Stimulated activated CD4-positive, alpha-beta T cell treated with anti-CD3 and anti-CD28 coated beads, Interleukin-4, amount 100 ng/mL, for 24 hours (primary cell): ENCODE results near the gene MGLL.
A peak's percentile ranks its signal among the peaks of the same experiment; 100 is the strongest.
"Not testable (repeated sequence)": the region's sequence is repeated elsewhere in the genome, so short reads cannot be mapped to it uniquely, and the experiment has no call there.

Experiments used
- DNase-seq: peaks from one replicate; pipeline ENCODE4 v3.0.0-alpha.2; 2020

The MGLL gene

GRCh38 chr3:127670761-127671522 is 151.4 kb downstream of the MGLL start:
- DNase-seq: no peak

GRCh38 chr3:127670229-127670559 is 152.1 kb downstream of the MGLL start:
- no peak for DNase-seq

GRCh38 chr3:127669541-127670228 is 152.6 kb downstream of the MGLL start:
- no peak for DNase-seq

GRCh38 chr3:127668906-127669305 is 153.4 kb downstream of the MGLL start:
- DNase-seq: no peak

- no peak for DNase-seq
Measured at GRCh38 chr3:127667119-127667681, 155.1 kb downstream of the MGLL start.

GRCh38 chr3:127666676-127667075 is 155.6 kb downstream of the MGLL start:
- no peak for DNase-seq

- no peak for DNase-seq
Measured at GRCh38 chr3:127665586-127665985, 156.7 kb downstream of the MGLL start.

GRCh38 chr3:127665165-127665564 is 157.2 kb downstream of the MGLL start:
- no peak for DNase-seq

- DNase-seq: no peak
Measured at GRCh38 chr3:127663151-127663550, 159.2 kb downstream of the MGLL start.

GRCh38 chr3:127662001-127662469 is 160.3 kb downstream of the MGLL start:
- DNase-seq: no peak

- DNase-seq: no peak
Measured at GRCh38 chr3:127661600-127661999, 160.7 kb downstream of the MGLL start.

- no peak for DNase-seq
Measured at GRCh38 chr3:127660621-127661251, 161.6 kb downstream of the MGLL start.

- DNase-seq: no peak
Measured at GRCh38 chr3:127658234-127658633, 164.1 kb downstream of the MGLL start.

GRCh38 chr3:127656906-127657305 is 165.4 kb downstream of the MGLL start:
- DNase-seq: no peak

- no peak for DNase-seq
Measured at GRCh38 chr3:127655641-127656040, 166.7 kb downstream of the MGLL start.

GRCh38 chr3:127654993-127655392 is 167.3 kb downstream of the MGLL start:
- not testable (repeated sequence) for DNase-seq

GRCh38 chr3:127654374-127654773 is 167.9 kb downstream of the MGLL start:
- DNase-seq: no peak

- peak; percentile 39 for DNase-seq
Measured at GRCh38 chr3:127652246-127652995, 169.9 kb downstream of the MGLL start.

GRCh38 chr3:127651516-127652172 is 170.7 kb downstream of the MGLL start:
- no peak for DNase-seq

- DNase-seq: no peak
Measured at GRCh38 chr3:127650236-127650635, 172.1 kb downstream of the MGLL start.

- DNase-seq: no peak
Measured at GRCh38 chr3:127647845-127648204, 174.5 kb downstream of the MGLL start.

- no peak for DNase-seq
Measured at GRCh38 chr3:127647166-127647844, 175.0 kb downstream of the MGLL start.
